GM12875 (cell line): ENCODE data around the gene NUDT19.

Source experiments
- H3K4me3 ChIP-seq: one replicate; pipeline ENCODE4 v1.5.1; 2011; ENCODE audit warnings: low read depth, low read length, control low read depth
- CTCF ChIP-seq: IDR thresholded peaks from 2 replicates; pipeline ENCODE4 v1.5.1; 2011; ENCODE audit warnings: low read depth, mild to moderate bottlenecking, control low read depth, inconsistent platforms, low read length, moderate library complexity, borderline replicate concordance; ENCODE audit not compliant: insufficient read depth

The NUDT19 gene

GRCh38 chr19:32748497-32748896 is 56.9 kb downstream of the NUDT19 start:
- H3K4me3 ChIP-seq: no peak overlapping the region
- TF ChIP-seq CTCF: peak; percentile 53; the same call in 1 of the 2 replicates

GRCh38 chr19:32748948-32749347 is 57.3 kb downstream of the NUDT19 start:
- TF ChIP-seq CTCF: no peak
- no peak overlapping the region for H3K4me3 ChIP-seq

- no peak for TF ChIP-seq CTCF
- no peak overlapping the region for H3K4me3 ChIP-seq
These were observed 57.7 kb downstream of the NUDT19 start for GRCh38 chr19:32749361-32749760.

- no peak overlapping the region for H3K4me3 ChIP-seq
- TF ChIP-seq CTCF: no peak
These were observed 58.9 kb downstream of the NUDT19 start for GRCh38 chr19:32750441-32751055.

- TF ChIP-seq CTCF: no peak
- H3K4me3 ChIP-seq: no peak overlapping the region
These were observed 59.4 kb downstream of the NUDT19 start for GRCh38 chr19:32751066-32751465.

GRCh38 chr19:32757189-32757588 is 65.6 kb downstream of the NUDT19 start:
- no peak for TF ChIP-seq CTCF
- H3K4me3 ChIP-seq: no peak overlapping the region
